Stimulated activated effector memory CD8-positive, alpha-beta T cell treated with anti-CD3 and anti-CD28 coated beads, Interleukin-12 subunit alpha, Interleukin-12 subunit beta, amount 100 ng/mL, for 72 hours (primary cell): ENCODE measurements around the gene FAT2.

ENCODE experiments used
- ATAC-seq: fragments of 150-1000 bp; cut with Tn5 transposase; 2 replicates; pipeline ENCODE4 v1.10.0; 2021
- DNase-seq, 2 donors: peaks; one replicate each; pipeline ENCODE4 v3.0.0; 2021 to 2022; ENCODE audit warnings: low spot score in 2 of 2
- H3K27ac Mint-ChIP-seq: one replicate; pipeline ENCODE4 v1.8.0; 2022; ENCODE audit warnings: mild to moderate bottlenecking, mixed read lengths
- H3K36me3 Mint-ChIP-seq: one replicate; pipeline ENCODE4 v1.8.0; 2022; ENCODE audit warnings: mild to moderate bottlenecking, mixed read lengths
- H3K4me1 Mint-ChIP-seq: one replicate; pipeline ENCODE4 v1.8.0; 2022; ENCODE audit warnings: mixed read lengths
- H3K4me3 Mint-ChIP-seq: one replicate; pipeline ENCODE4 v1.8.0; 2022; ENCODE audit warnings: mild to moderate bottlenecking, mixed read lengths
- H3K9me3 Mint-ChIP-seq: one replicate; pipeline ENCODE4 v1.8.0; 2022; ENCODE audit warnings: mixed read lengths

Gene FAT2

DNA sequence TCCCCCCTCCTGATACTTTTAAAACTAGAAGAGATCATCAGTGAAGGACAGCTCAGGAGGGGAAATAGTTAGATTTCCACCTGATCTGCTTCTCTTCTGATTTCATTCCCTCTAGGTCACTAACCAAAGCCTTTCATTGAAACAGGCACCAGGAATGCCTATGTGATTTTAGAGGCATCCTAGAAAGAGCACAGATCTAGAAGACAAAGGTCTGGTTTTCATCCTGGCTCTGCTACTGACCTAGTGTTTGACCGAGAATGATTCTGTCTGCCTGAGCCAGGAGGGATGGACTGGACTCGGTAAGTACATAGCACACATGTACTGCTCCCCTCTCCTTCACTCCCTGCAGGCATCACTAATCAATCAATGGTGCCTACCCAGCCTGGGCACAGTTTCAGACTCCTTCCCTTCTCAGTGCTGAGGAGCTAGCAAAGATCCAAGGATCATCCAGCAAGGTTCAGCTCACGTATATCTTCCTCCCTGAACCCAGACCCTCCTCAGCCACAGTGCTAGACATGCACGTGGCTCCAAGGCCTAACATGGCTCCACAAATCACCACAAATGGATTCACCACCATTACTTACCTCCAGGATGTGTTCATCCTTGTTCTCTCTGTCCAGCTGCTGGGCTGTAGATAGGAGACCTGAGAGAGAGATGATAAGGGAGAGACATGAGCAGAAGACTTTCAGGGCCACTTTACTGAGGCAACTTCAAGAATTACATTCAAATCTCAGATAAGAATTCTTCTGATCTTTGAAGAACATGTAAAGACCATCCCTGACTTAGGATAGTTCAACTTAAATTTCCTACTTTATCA, 35.2 kb downstream of the FAT2 start:
- Mint-ChIP-seq H3K4me3 (no peak overlapping the region), H3K9me3 (no peaks in the 10 kb centered on the region), H3K36me3 (no peaks in the 10 kb centered on the region), H3K4me1 (no peaks in the 10 kb centered on the region), H3K27ac (no peak overlapping the region)
- ATAC-seq (no peak), DNase-seq (no peak)

DNA sequence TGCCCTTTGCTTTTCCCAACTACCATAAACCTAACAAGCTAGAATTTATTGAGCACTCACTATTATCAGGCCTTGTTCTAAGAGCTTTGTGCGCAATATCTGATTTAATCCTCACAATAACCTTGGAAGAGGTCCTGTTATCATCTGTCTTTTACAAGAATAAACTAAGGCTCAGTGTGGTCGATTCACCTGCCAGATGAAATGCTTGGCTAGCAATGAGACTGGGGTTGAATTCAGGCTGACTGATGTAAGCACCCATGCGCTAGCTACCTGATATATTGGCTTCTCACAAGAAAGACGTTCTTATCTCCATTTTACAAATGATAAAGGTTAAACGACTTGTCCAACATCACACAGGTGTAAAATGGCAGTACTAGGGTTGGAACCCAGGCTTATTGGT, 37.4 kb downstream of the FAT2 start:
- no peak overlapping the region for H3K27ac Mint-ChIP-seq
- ATAC-seq (no peak), DNase-seq (no peak)
- no peaks in the 10 kb centered on the region for H3K4me1 Mint-ChIP-seq
- no peaks in the 10 kb centered on the region for H3K9me3 Mint-ChIP-seq
- no peak overlapping the region for H3K4me3 Mint-ChIP-seq
- H3K36me3 Mint-ChIP-seq, result no peaks in the 10 kb centered on the region

DNA sequence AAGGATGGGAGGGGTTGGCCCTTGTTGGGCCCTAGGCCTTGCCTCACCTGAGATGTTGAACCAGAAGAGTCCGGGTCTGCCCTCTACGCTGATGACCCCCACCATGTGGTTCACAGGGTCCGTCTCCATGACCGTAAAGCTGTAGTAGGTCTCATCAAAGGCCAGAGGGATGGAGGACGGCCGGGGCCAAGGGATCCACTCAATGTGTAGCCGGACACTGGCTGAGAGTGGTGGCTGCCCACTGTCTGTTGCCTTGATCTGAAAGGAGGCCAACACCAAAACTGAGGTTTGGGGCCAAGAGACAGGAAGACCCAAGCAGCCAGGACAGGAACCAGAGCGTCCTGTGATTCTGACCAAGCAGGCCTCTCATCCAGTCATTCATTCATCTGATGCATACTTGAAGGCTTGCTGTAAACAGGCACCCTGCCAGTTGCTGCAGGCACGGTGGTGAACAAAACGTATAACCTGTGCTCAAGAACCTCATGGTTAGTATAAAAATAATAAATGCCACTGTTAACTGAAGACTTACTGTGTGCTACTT, 37.9 kb downstream of the FAT2 start:
- DNase-seq (no peak), ATAC-seq (peak; percentile 22)
- Mint-ChIP-seq H3K4me3 (no peak overlapping the region), H3K9me3 (no peaks in the 10 kb centered on the region), H3K4me1 (no peaks in the 10 kb centered on the region), H3K36me3 (no peaks in the 10 kb centered on the region), H3K27ac (peak overlapping the region; percentile 48)

DNA sequence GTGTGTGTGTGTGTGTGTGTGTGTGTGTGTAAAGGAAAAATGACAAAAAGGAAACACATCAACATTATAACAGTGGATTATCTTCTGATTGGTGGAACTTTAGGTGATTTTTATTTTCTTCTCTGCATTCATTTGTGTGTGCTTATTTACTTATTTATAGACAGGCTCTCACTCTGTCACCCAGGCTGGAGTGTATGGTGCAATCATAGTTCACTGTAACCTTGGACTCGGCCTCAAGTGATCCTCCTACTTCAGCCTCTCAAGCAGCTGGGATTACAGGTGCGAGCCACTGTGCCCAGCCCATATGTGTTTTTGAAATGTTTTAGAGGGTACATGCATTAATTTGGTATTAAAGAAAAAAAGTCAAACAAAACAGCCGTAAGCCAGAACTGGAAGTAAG, 39.1 kb downstream of the FAT2 start:
- no peaks in the 10 kb centered on the region for H3K4me1 Mint-ChIP-seq
- no peak overlapping the region for H3K4me3 Mint-ChIP-seq
- no peak overlapping the region for H3K27ac Mint-ChIP-seq
- H3K36me3 Mint-ChIP-seq, result no peaks in the 10 kb centered on the region
- H3K9me3 Mint-ChIP-seq, result no peaks in the 10 kb centered on the region
- DNase-seq (no peak), ATAC-seq (no peak)

GRCh38 chr5:151550146-151550545, 41.0 kb downstream of the FAT2 start:
- Mint-ChIP-seq H3K9me3 (no peaks in the 10 kb centered on the region), H3K36me3 (no peaks in the 10 kb centered on the region), H3K4me1 (no peaks in the 10 kb centered on the region), H3K4me3 (no peak overlapping the region), H3K27ac (no peak overlapping the region)
- DNase-seq, result no peak
- no peak for ATAC-seq

GRCh38 chr5:151549713-151550112, 41.4 kb downstream of the FAT2 start:
- no peaks in the 10 kb centered on the region for H3K36me3 Mint-ChIP-seq
- no peaks in the 10 kb centered on the region for H3K4me1 Mint-ChIP-seq
- H3K9me3 Mint-ChIP-seq, result no peaks in the 10 kb centered on the region
- H3K27ac Mint-ChIP-seq, result no peak overlapping the region
- no peak overlapping the region for H3K4me3 Mint-ChIP-seq
- ATAC-seq, result no peak
- no peak for DNase-seq

GRCh38 chr5:151547364-151547763, 43.8 kb downstream of the FAT2 start:
- H3K4me3 Mint-ChIP-seq, result no peak overlapping the region
- no peaks in the 10 kb centered on the region for H3K4me1 Mint-ChIP-seq
- ATAC-seq (no peak), DNase-seq (no peak)
- no peaks in the 10 kb centered on the region for H3K9me3 Mint-ChIP-seq
- H3K36me3 Mint-ChIP-seq, result no peaks in the 10 kb centered on the region
- no peak overlapping the region for H3K27ac Mint-ChIP-seq

DNA sequence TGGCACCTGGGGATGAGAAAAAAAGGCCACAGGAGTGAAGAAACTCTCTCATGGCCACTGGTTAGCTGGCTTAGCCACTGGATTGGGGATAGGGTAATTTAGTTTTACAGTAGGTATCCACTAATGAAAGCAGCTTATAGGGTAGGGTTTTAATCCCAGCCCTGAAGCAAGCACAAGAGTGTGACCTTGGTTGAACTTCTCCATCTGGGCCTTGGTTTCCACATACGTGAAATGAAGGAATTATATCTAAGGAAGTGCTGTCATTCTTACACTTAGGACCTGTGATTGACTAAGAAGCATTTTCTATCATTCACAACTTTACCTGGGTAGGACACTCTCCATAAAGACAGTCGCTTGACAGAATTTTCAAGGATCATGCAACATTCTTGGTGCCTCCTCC, 49.6 kb downstream of the FAT2 start:
- Mint-ChIP-seq H3K36me3 (no peaks in the 10 kb centered on the region), H3K9me3 (no peaks in the 10 kb centered on the region), H3K4me3 (no peak overlapping the region), H3K4me1 (no peaks in the 10 kb centered on the region), H3K27ac (no peak overlapping the region)
- ATAC-seq, result no peak
- DNase-seq, result no peak
